IPS-15b (cell line): ENCODE data around the gene CHST10.
"Not testable (repeated sequence)": the region's sequence is repeated elsewhere in the genome, so short reads cannot be mapped to it uniquely, and the experiment has no call there.

Experiments used
- H3K27me3 ChIP-seq: one replicate; pipeline ENCODE4 v1.6.1; 2013; ENCODE audit warnings: low read length; ENCODE audit not compliant: control insufficient read depth, insufficient read depth
- H3K36me3 ChIP-seq: one replicate; pipeline ENCODE4 v1.6.1; 2013; ENCODE audit warnings: low read length; ENCODE audit not compliant: control insufficient read depth, insufficient read depth
- H3K4me1 ChIP-seq: one replicate; pipeline ENCODE4 v1.6.1; 2013; ENCODE audit warnings: mild to moderate bottlenecking, low read length; ENCODE audit not compliant: control insufficient read depth, insufficient read depth
- H3K4me3 ChIP-seq: one replicate; pipeline ENCODE4 v1.5.1; 2013; ENCODE audit warnings: low read depth, low read length
- H3K9ac ChIP-seq: one replicate; pipeline ENCODE4 v1.6.1; 2013; ENCODE audit warnings: low read depth, mild to moderate bottlenecking, low read length
- H3K9me3 ChIP-seq: one replicate; pipeline ENCODE4 v1.6.1; 2013; ENCODE audit warnings: mild to moderate bottlenecking, low read length; ENCODE audit not compliant: control insufficient read depth, insufficient read depth

CHST10 gene

GRCh38 chr2:100390001-100390940, 27.2 kb downstream of the CHST10 start:
- Histone ChIP-seq H3K9ac (no peak overlapping the region), H3K4me3 (no peak overlapping the region), H3K4me1 (no peaks in the 10 kb centered on the region), H3K36me3 (peaks cover 9% of the 10 kb centered on the region), H3K27me3 (no peaks in the 10 kb centered on the region), H3K9me3 (no peaks in the 10 kb centered on the region)

- no peak overlapping the region for H3K4me3 ChIP-seq
- no peaks in the 10 kb centered on the region for H3K9me3 ChIP-seq
- H3K4me1 ChIP-seq, result no peaks in the 10 kb centered on the region
- H3K27me3 ChIP-seq, result no peaks in the 10 kb centered on the region
- H3K36me3 ChIP-seq, result peaks cover 9% of the 10 kb centered on the region
- no peak overlapping the region for H3K9ac ChIP-seq
Observed at GRCh38 chr2:100388703-100389102, 28.8 kb downstream of the CHST10 start.

DNA sequence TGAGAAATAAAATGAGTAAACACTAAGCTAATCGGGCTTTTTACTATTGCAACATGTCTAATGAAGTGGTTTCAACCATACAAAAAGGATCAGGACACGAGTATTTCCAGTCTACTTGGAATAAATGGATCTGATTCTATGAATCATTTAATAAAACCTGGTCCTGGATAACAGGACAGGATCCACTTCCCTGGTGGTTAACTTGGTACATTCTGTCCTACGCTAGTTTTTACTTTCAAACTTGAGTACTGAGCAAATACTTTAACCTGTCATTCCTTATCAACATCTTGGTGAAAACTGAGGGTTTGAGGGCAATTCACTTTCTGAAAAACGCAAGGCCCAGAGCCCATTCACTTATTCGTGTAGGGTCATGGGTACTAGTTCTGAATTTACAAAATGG, 33.5 kb downstream of the CHST10 start:
- Histone ChIP-seq H3K27me3 (no peaks in the 10 kb centered on the region), H3K4me1 (no peaks in the 10 kb centered on the region), H3K4me3 (no peak overlapping the region), H3K36me3 (no peaks in the 10 kb centered on the region), H3K9me3 (no peaks in the 10 kb centered on the region), H3K9ac (no peak overlapping the region)

DNA sequence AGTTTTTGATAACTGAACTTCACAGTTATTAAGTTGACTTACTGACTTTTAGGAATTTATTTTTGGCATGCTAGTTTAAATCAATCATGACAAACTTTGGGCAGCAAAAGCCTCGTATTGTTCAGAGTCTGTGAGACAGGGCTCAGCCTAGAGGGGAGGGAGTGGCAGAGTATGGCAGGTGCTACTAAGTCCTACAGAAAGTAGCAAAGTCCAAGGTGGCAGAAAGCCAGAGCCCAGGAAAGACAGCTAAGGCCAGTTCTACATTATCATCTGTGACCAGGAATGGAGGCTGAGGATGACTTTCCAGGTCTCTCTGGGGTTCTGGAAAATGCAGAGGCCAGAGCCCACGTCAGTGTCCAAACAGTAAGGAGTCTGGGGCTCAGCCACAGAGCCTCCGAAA, 34.2 kb downstream of the CHST10 start:
- Histone ChIP-seq H3K36me3 (no peaks in the 10 kb centered on the region), H3K9ac (no peak overlapping the region), H3K9me3 (no peaks in the 10 kb centered on the region), H3K4me3 (no peak overlapping the region), H3K27me3 (no peaks in the 10 kb centered on the region), H3K4me1 (no peaks in the 10 kb centered on the region)

DNA sequence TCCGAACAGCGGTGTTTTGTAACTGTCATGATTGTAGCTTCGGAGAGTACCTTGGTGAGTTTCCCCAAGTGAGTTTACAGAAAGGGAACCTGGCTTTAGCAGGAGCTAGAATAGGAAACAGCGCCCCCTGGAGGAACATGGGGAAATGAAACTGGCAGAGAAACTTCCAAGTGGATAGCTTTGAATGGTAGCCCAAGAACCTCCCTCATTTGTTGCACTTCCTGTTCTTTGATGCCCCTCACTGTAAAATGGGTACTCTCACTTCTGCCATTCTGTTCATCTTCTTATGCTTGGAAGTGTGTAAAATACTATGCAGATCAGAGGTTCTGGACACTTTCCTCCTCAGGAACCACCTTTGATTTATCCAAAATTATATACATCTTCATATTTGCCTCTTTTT, 36.2 kb downstream of the CHST10 start:
- Histone ChIP-seq H3K36me3 (no peaks in the 10 kb centered on the region), H3K27me3 (no peaks in the 10 kb centered on the region), H3K9me3 (no peaks in the 10 kb centered on the region), H3K9ac (no peak overlapping the region), H3K4me3 (no peak overlapping the region), H3K4me1 (no peaks in the 10 kb centered on the region)

DNA sequence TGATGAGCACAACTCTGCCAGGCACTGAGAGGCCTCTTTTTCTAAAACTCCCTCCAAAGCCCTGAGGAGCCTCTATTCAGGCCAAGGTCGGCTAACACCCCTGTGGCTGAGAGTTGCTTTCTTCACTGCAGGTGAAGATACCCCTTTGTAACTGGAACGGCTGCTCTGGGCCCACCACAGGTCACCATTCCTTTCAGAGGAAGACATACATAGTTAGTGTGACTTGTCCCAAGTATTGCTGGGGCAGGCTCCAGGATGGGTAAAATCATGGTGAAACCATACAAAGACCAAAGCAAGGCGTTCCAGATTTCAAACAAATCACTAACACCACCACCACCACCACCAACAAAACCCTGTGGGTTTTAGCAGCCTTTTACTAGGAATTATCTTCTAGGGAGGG, 36.8 kb downstream of the CHST10 start:
- H3K36me3 ChIP-seq, result no peaks in the 10 kb centered on the region
- no peak overlapping the region for H3K9ac ChIP-seq
- H3K4me3 ChIP-seq, result no peak overlapping the region
- H3K4me1 ChIP-seq, result no peaks in the 10 kb centered on the region
- H3K9me3 ChIP-seq, result no peaks in the 10 kb centered on the region
- no peaks in the 10 kb centered on the region for H3K27me3 ChIP-seq

GRCh38 chr2:100376836-100377235, 40.6 kb downstream of the CHST10 start:
- Histone ChIP-seq H3K27me3 (no peaks in the 10 kb centered on the region), H3K9me3 (no peaks in the 10 kb centered on the region), H3K9ac (no peak overlapping the region), H3K4me3 (no peak overlapping the region), H3K36me3 (no peaks in the 10 kb centered on the region), H3K4me1 (no peaks in the 10 kb centered on the region)

DNA sequence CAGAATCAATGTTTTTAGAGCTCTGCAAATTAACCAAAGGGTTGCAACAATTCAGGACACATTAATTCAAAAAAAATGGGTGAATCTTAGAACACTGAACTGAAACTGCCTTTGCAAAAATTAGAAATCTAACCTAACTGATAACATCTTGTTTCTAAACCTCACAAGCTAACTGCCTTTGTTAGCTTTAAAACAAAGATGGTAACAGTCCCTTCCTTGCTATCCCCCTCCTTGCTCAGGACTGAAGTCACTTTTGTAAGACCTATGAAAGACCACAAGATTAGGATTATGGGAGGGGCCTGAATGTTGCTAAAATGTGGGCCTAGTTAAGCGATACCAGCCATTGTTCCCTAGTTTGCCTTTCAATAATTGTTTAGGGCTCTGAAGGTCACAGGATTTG, 50.3 kb downstream of the CHST10 start:
- no peak overlapping the region for H3K4me3 ChIP-seq
- no peaks in the 10 kb centered on the region for H3K36me3 ChIP-seq
- H3K9ac ChIP-seq, result no peak overlapping the region
- no peaks in the 10 kb centered on the region for H3K9me3 ChIP-seq
- peaks cover 6% of the 10 kb centered on the region for H3K4me1 ChIP-seq
- H3K27me3 ChIP-seq, result no peaks in the 10 kb centered on the region

GRCh38 chr2:100365434-100365833, 52.0 kb downstream of the CHST10 start:
- Histone ChIP-seq H3K4me1 (peaks cover 6% of the 10 kb centered on the region), H3K36me3 (no peaks in the 10 kb centered on the region), H3K9ac (no peak overlapping the region), H3K27me3 (no peaks in the 10 kb centered on the region), H3K9me3 (no peaks in the 10 kb centered on the region), H3K4me3 (no peak overlapping the region)

- not testable (repeated sequence) for H3K9me3 ChIP-seq, H3K4me3 ChIP-seq, H3K27me3 ChIP-seq, H3K36me3 ChIP-seq, H3K9ac ChIP-seq, H3K4me1 ChIP-seq
Observed at GRCh38 chr2:100362269-100362668, 55.2 kb downstream of the CHST10 start.

GRCh38 chr2:100359576-100359975, 57.9 kb downstream of the CHST10 start:
- Histone ChIP-seq H3K9me3 (no peaks in the 10 kb centered on the region), H3K27me3 (no peaks in the 10 kb centered on the region), H3K9ac (no peak overlapping the region), H3K4me3 (no peak overlapping the region), H3K36me3 (no peaks in the 10 kb centered on the region), H3K4me1 (no peaks in the 10 kb centered on the region)

- Histone ChIP-seq H3K36me3 (no peaks in the 10 kb centered on the region), H3K9me3 (no peaks in the 10 kb centered on the region), H3K9ac (no peak overlapping the region), H3K27me3 (no peaks in the 10 kb centered on the region), H3K4me3 (no peak overlapping the region), H3K4me1 (no peaks in the 10 kb centered on the region)
Observed at GRCh38 chr2:100358554-100358953, 58.9 kb downstream of the CHST10 start.
